ENCODE results near the gene PIP5K1B.

PIP5K1B gene

GRCh38 chr9:68678430-68678829 lies 26.6 kb upstream of the PIP5K1B start:
- Histone ChIP-seq H3F3A (ENCODE audit: control insufficient read depth, insufficient read depth) (no peaks in the 10 kb centered on the region), H3K9me2 (replicated peaks; ENCODE audit: control insufficient read depth, low read length) (no peaks in the 10 kb centered on the region), H3K4me2 (ENCODE audit: low read length) (no peak overlapping the region), H4K20me1 (ENCODE audit: control insufficient read depth, insufficient read depth, low read depth, low read length) (no peaks in the 10 kb centered on the region), H3K4me3 (ENCODE audit: low read length) (no peak overlapping the region), H3K4me1 (ENCODE audit: control insufficient read depth, low read length) (peaks cover 3% of the 10 kb centered on the region), H3K79me2 (ENCODE audit: control insufficient read depth, low read length) (no peaks in the 10 kb centered on the region), H3K27me3 (ENCODE audit: control insufficient read depth, low read length) (peaks cover 39% of the 10 kb centered on the region), H3K36me3 (ENCODE audit: control insufficient read depth, low read length) (no peaks in the 10 kb centered on the region), H3K9me3 (ENCODE audit: control insufficient read depth, insufficient read depth, low read length) (no peaks in the 10 kb centered on the region), H3K27ac (ENCODE audit: low read depth, low read length) (no peak overlapping the region)
- no peak for TF ChIP-seq EZH2phosphoT487 (IDR thresholded peaks at IDR 0.05; ENCODE audit: borderline replicate concordance, low read length)
- TF ChIP-seq, protein P1, sequence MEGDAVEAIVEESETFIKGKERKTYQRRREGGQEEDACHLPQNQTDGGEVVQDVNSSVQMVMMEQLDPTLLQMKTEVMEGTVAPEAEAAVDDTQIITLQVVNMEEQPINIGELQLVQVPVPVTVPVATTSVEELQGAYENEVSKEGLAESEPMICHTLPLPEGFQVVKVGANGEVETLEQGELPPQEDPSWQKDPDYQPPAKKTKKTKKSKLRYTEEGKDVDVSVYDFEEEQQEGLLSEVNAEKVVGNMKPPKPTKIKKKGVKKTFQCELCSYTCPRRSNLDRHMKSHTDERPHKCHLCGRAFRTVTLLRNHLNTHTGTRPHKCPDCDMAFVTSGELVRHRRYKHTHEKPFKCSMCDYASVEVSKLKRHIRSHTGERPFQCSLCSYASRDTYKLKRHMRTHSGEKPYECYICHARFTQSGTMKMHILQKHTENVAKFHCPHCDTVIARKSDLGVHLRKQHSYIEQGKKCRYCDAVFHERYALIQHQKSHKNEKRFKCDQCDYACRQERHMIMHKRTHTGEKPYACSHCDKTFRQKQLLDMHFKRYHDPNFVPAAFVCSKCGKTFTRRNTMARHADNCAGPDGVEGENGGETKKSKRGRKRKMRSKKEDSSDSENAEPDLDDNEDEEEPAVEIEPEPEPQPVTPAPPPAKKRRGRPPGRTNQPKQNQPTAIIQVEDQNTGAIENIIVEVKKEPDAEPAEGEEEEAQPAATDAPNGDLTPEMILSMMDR (IDR thresholded peaks at IDR 0.05; ENCODE audit: low read depth, low read length, poor library complexity, severe bottlenecking): peak; percentile 57

GRCh38 chr9:68683433-68683832 lies 21.6 kb upstream of the PIP5K1B start:
- Histone ChIP-seq H3K27me3 (ENCODE audit: control insufficient read depth, low read length) (peaks cover 32% of the 10 kb centered on the region), H3K4me3 (ENCODE audit: low read length) (no peak overlapping the region), H3K79me2 (ENCODE audit: control insufficient read depth, low read length) (no peaks in the 10 kb centered on the region), H3K27ac (ENCODE audit: low read depth, low read length) (no peak overlapping the region), H3K4me2 (ENCODE audit: low read length) (no peak overlapping the region), H3K9me3 (ENCODE audit: control insufficient read depth, insufficient read depth, low read length) (no peaks in the 10 kb centered on the region), H3F3A (ENCODE audit: control insufficient read depth, insufficient read depth) (no peaks in the 10 kb centered on the region), H3K36me3 (ENCODE audit: control insufficient read depth, low read length) (no peaks in the 10 kb centered on the region), H4K20me1 (ENCODE audit: control insufficient read depth, insufficient read depth, low read depth, low read length) (no peaks in the 10 kb centered on the region), H3K4me1 (ENCODE audit: control insufficient read depth, low read length) (peaks cover 4% of the 10 kb centered on the region), H3K9me2 (replicated peaks; ENCODE audit: control insufficient read depth, low read length) (no peaks in the 10 kb centered on the region)
- no peak for TF ChIP-seq EZH2phosphoT487 (IDR thresholded peaks at IDR 0.05; ENCODE audit: borderline replicate concordance, low read length)
- TF ChIP-seq, protein P1 (IDR thresholded peaks at IDR 0.05; ENCODE audit: low read depth, low read length, poor library complexity, severe bottlenecking): no peak

DNA sequence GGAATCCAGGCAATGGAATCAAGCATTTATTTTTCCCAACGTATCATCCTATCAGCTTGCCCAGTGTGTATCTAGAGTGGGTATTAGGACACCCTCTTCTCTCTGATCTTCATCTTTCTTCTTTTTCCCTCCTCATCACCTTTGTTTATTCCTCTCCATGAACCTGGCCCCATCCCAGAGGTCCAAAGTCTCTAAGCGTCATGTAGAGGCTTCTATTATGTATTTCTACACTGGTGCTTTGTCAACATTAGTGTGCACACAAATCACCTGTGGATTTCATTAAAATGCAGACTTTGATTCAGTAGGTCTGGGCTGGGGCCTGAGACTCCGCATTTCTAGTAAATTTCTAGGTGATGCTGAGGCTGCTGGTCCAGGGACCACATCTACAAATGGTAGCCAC lies 19.8 kb upstream of the PIP5K1B start:
- no peaks in the 10 kb centered on the region for H3K9me2 ChIP-seq (replicated peaks; ENCODE audit: control insufficient read depth, low read length)
- no peaks in the 10 kb centered on the region for H3K36me3 ChIP-seq (ENCODE audit: control insufficient read depth, low read length)
- no peak overlapping the region for H3K4me3 ChIP-seq (ENCODE audit: low read length)
- TF ChIP-seq, protein P1 (IDR thresholded peaks at IDR 0.05; ENCODE audit: low read depth, low read length, poor library complexity, severe bottlenecking): no peak
- TF ChIP-seq EZH2phosphoT487 (IDR thresholded peaks at IDR 0.05; ENCODE audit: borderline replicate concordance, low read length): no peak
- H3K79me2 ChIP-seq (ENCODE audit: control insufficient read depth, low read length): no peaks in the 10 kb centered on the region
- no peaks in the 10 kb centered on the region for H3F3A ChIP-seq (ENCODE audit: control insufficient read depth, insufficient read depth)
- no peaks in the 10 kb centered on the region for H4K20me1 ChIP-seq (ENCODE audit: control insufficient read depth, insufficient read depth, low read depth, low read length)
- H3K4me2 ChIP-seq (ENCODE audit: low read length): no peak overlapping the region
- peaks cover 4% of the 10 kb centered on the region for H3K4me1 ChIP-seq (ENCODE audit: control insufficient read depth, low read length)
- peaks cover 42% of the 10 kb centered on the region for H3K27me3 ChIP-seq (ENCODE audit: control insufficient read depth, low read length)
- no peaks in the 10 kb centered on the region for H3K9me3 ChIP-seq (ENCODE audit: control insufficient read depth, insufficient read depth, low read length)
- no peak overlapping the region for H3K27ac ChIP-seq (ENCODE audit: low read depth, low read length)
